HCT116 (cell line): ENCODE results near the gene TNRC6C. TPM values are rescaled to one million over a fixed set of nuclear protein-coding genes. Genes with fewer than 3 reads are reported as not detected.

Experiments
- ATAC-seq: fragments of 200-7000 bp; cut with Tn5 transposase; 2 replicates; pipeline ENCODE4 v1.9.1; 2020; ENCODE audit warnings: mild to moderate bottlenecking, moderate library complexity
- BruUV-seq: library from RNA; stranded (reverse); fragments of 400-500 nt; replicated peaks from 2 replicates; lab custom pipeline; 2021; lab: Mats Ljungman, UMichigan
- CTCF ChIA-PET: fragments of 300-600 bp; sonication (Branson Sonifier 250); formaldehyde crosslinking; loops from one replicate; lab custom pipeline; 2021; ENCODE audit warnings: antibody characterized with exemption; lab: Charles Lee
- POLR2A ChIA-PET: fragments of 300-600, 350-600 bp; sonication (Branson Sonifier 250); formaldehyde crosslinking; loops from one replicate; lab custom pipeline; 2021; ENCODE audit warnings: antibody characterized with exemption; lab: Charles Lee
- RAD21 ChIA-PET, 2 experiments: fragments of 300-600 bp; sonication (Branson Sonifier 250); formaldehyde crosslinking; loops; one replicate each; lab custom pipeline; 2023; ENCODE audit warnings: low total read pairs in 2 of 2; ENCODE audit not compliant: uncharacterized antibody in 2 of 2, unreplicated experiment in 2 of 2, low non-redundant PET in 1 of 2; lab: Charles Lee
- DNase-seq: peaks from one replicate; pipeline ENCODE4 v3.0.0-alpha.2; 2010; ENCODE audit warnings: low read depth, low spot score
- H2AFZ ChIP-seq: fragments of 200-600 bp; shearing (Covaris generic), sonication (generic); 2 replicates; pipeline ENCODE4 v1.6.1; 2017; ENCODE audit warnings: low read depth, mixed run types, mixed read lengths, antibody characterized with exemption, low read length; ENCODE audit not compliant: poor library complexity, severe bottlenecking
- H3K27ac ChIP-seq: 2 replicates; pipeline ENCODE4 v1.5.1; 2012; ENCODE audit warnings: low read depth, low read length
- H3K27me3 ChIP-seq: fragments of 200-600 bp; sonication (generic); 2 replicates; pipeline ENCODE4 v1.6.1; 2016; ENCODE audit warnings: mixed run types, low read length, mixed read lengths; ENCODE audit not compliant: insufficient read depth
- H3K36me3 ChIP-seq, 2 experiments: fragments of 200-500 bp in 1 of 2; fragments of 200-600 bp in 1 of 2; sonication (Bioruptor generic) in 1 of 2; sonication (generic) in 1 of 2; 2 replicates each; pipeline versions ENCODE4 v1.5.1 to v1.6.1; 2014 to 2016; ENCODE audit warnings: low read length in 2 of 2, inconsistent platforms in 1 of 2, mixed read lengths in 1 of 2, mixed run types in 1 of 2; ENCODE audit not compliant: insufficient read depth in 2 of 2, control insufficient read depth in 1 of 2
- H3K4me1 ChIP-seq, 2 experiments: fragments of 200-600 bp in 1 of 2; sonication (generic) in 1 of 2; 2 replicates each; pipeline versions ENCODE4 v1.5.1 to v1.6.1; 2012 to 2017; ENCODE audit warnings: low read length in 2 of 2, inconsistent platforms in 1 of 2, mild to moderate bottlenecking in 1 of 2, mixed read lengths in 1 of 2, mixed run types in 1 of 2, moderate library complexity in 1 of 2; ENCODE audit not compliant: insufficient read depth in 2 of 2, control insufficient read depth in 1 of 2
- H3K4me2 ChIP-seq: fragments of 200-600 bp; sonication (generic); 2 replicates; pipeline ENCODE4 v1.6.1; 2017; ENCODE audit warnings: mixed run types, low read length, mixed read lengths
- H3K4me3 ChIP-seq, 2 experiments: fragments of 200-600 bp in 1 of 2; sonication (generic) in 1 of 2; replicated peaks in 1 of 2; 2 replicates each; pipeline ENCODE4 v1.5.1; 2011 to 2016; ENCODE audit warnings: low read length in 2 of 2, control low read depth in 1 of 2, low read depth in 1 of 2, mild to moderate bottlenecking in 1 of 2, mixed read lengths in 1 of 2, mixed run types in 1 of 2
- H3K79me2 ChIP-seq: fragments of 200-600 bp; sonication (generic); 2 replicates; pipeline ENCODE4 v1.6.1; 2017; ENCODE audit warnings: mild to moderate bottlenecking, mixed run types, low read length, moderate library complexity, mixed read lengths; ENCODE audit not compliant: insufficient read depth
- H3K9ac ChIP-seq: fragments of 200-600 bp; sonication (generic); 2 replicates; pipeline ENCODE4 v1.6.1; 2016; ENCODE audit warnings: low read length, mixed read lengths
- H3K9me2 ChIP-seq: fragments of 200-600 bp; sonication (generic), shearing (Covaris generic); 2 replicates; pipeline ENCODE4 v1.6.1; 2017; ENCODE audit warnings: mixed run types, mild to moderate bottlenecking, moderate library complexity; ENCODE audit not compliant: insufficient read depth
- H3K9me3 ChIP-seq, 2 experiments: fragments of 200-500 bp in 1 of 2; fragments of 200-600 bp in 1 of 2; sonication (Bioruptor generic) in 1 of 2; sonication (generic) in 1 of 2; 2 replicates each; pipeline ENCODE4 v1.6.1; 2014 to 2017; ENCODE audit warnings: low read length in 2 of 2, mixed read lengths in 2 of 2, inconsistent platforms in 1 of 2, low read depth in 1 of 2, mild to moderate bottlenecking in 1 of 2, mixed run types in 1 of 2, moderate library complexity in 1 of 2; ENCODE audit not compliant: control insufficient read depth in 1 of 2, insufficient read depth in 1 of 2
- H4K20me1 ChIP-seq: fragments of 200-600 bp; sonication (generic), shearing (Covaris generic); 2 replicates; pipeline ENCODE4 v1.6.1; 2017; ENCODE audit warnings: mixed run types, mild to moderate bottlenecking, moderate library complexity; ENCODE audit not compliant: insufficient read depth
- CBX3 ChIP-seq: IDR thresholded peaks from 2 replicates; pipeline ENCODE4 v1.6.1; 2012; ENCODE audit warnings: low read depth
- CTCF ChIP-seq, 3 experiments: fragments of 200-600 bp in 1 of 3; sonication (generic) in 1 of 3; IDR thresholded peaks in 2 of 3; conservative IDR thresholded peaks in 1 of 3; 2 replicates each; pipeline ENCODE4 v1.5.1; 2012 to 2017; ENCODE audit warnings: low read depth in 2 of 3, low read length in 2 of 3, antibody characterized with exemption in 1 of 3, borderline replicate concordance in 1 of 3, control low read depth in 1 of 3, mild to moderate bottlenecking in 1 of 3, mixed read lengths in 1 of 3, mixed run types in 1 of 3, moderate library complexity in 1 of 3; ENCODE audit not compliant: insufficient read depth in 1 of 3
- EGR1 ChIP-seq: IDR thresholded peaks from 2 replicates; pipeline ENCODE4 v1.6.1; 2012; ENCODE audit warnings: low read depth
- ELF1 ChIP-seq: IDR thresholded peaks from 2 replicates; pipeline ENCODE4 v1.6.1; 2012; ENCODE audit warnings: low read depth, borderline replicate concordance
- EZH2phosphoT487 ChIP-seq: fragments of 200-600 bp; IDR thresholded peaks from 2 replicates; pipeline ENCODE4 v1.6.1; 2018; ENCODE audit warnings: antibody characterized with exemption, borderline replicate concordance
- FOSL1 ChIP-seq: IDR thresholded peaks from 2 replicates; pipeline ENCODE4 v1.6.1; 2012; ENCODE audit warnings: low read depth
- MAX ChIP-seq: IDR thresholded peaks from 2 replicates; pipeline ENCODE4 v1.6.1; 2012
- POLR2A ChIP-seq: IDR thresholded peaks from 2 replicates; pipeline ENCODE4 v1.7.0; 2011; ENCODE audit warnings: borderline replicate concordance; ENCODE audit not compliant: insufficient read depth, insufficient read length; ENCODE audit errors: extremely low read depth
- REST ChIP-seq: IDR thresholded peaks from 2 replicates; pipeline ENCODE4 v1.6.1; 2012; ENCODE audit warnings: low read depth
- ZBTB33 ChIP-seq: IDR thresholded peaks from 2 replicates; pipeline ENCODE4 v1.6.1; 2011; ENCODE audit warnings: mild to moderate bottlenecking, low read length, moderate library complexity; ENCODE audit not compliant: insufficient replicate concordance; ENCODE audit errors: extremely low read depth
- ZFX ChIP-seq: fragments of 450-650 bp; IDR thresholded peaks from 2 replicates; pipeline ENCODE4 v1.6.1; 2017
- intact Hi-C: fragments of 100-400 bp; cut with micrococcal nuclease; formaldehyde crosslinking; loops from 2 replicates; pipeline ENCODE4 v1.10.0; 2022
- total RNA-seq: library from RNA; stranded (reverse); gene quantifications from one replicate; pipeline ENCODE4 v1.2.1, GENCODE V29; 2021; ENCODE audit not compliant: unreplicated experiment

Gene TNRC6C
- total RNA-seq, 1 experiment from 2014 or later, result 23.4 TPM

- Histone ChIP-seq H3K9me3 (no peaks in the 10 kb centered on the region), H4K20me1 (no peaks in the 10 kb centered on the region), H3K36me3 (peaks cover 5 to 27% of the 10 kb centered on the region in 2 experiments; a peak in 3 of 4 replicates), H3K4me2 (no peak overlapping the region), H2AFZ (no peak overlapping the region), H3K9me2 (no peaks in the 10 kb centered on the region), H3K4me3 (no peak overlapping the region), H3K79me2 (no peaks in the 10 kb centered on the region), H3K9ac (no peak overlapping the region), H3K27ac (no peak overlapping the region), H3K27me3 (no peaks in the 10 kb centered on the region), H3K4me1 (no peaks in the 10 kb centered on the region)
- CTCF ChIA-PET, result interaction anchor here (1.0 kb wide), 1 partner anchor 472 kb away, joined by 3 read pairs; no protein-coding TSS in a partner anchor
- ATAC-seq, result no peak
- BruUV-seq, result no TSS peak
- intact Hi-C loops, result no loop called here
- TF ChIP-seq POLR2A (no peak), MAX (no peak)
- POLR2A ChIA-PET, result no interaction called here
- DNase-seq, result no peak
- RAD21 ChIA-PET, result no interaction called here
These were observed 162.0 kb downstream of the TNRC6C start for GRCh38 chr17:78120537-78120936.

GRCh38 chr17:78120971-78121800, 162.7 kb downstream of the TNRC6C start:
- H3K9ac ChIP-seq, result no peak overlapping the region
- no peak overlapping the region for H2AFZ ChIP-seq
- H3K4me2 ChIP-seq, result no peak overlapping the region
- RAD21 ChIA-PET, result no interaction called here
- H3K4me1 ChIP-seq, result no peaks in the 10 kb centered on the region
- POLR2A ChIA-PET, result no interaction called here
- no peak overlapping the region for H3K4me3 ChIP-seq
- H3K9me2 ChIP-seq, result no peaks in the 10 kb centered on the region
- no peak for DNase-seq
- H3K27me3 ChIP-seq, result no peaks in the 10 kb centered on the region
- intact Hi-C loops, result no loop called here
- no peaks in the 10 kb centered on the region; the same call in 1 of the 2 replicates for H3K79me2 ChIP-seq
- no peaks in the 10 kb centered on the region for H4K20me1 ChIP-seq
- no TSS peak for BruUV-seq
- ATAC-seq, result no peak
- peaks cover 5 to 27% of the 10 kb centered on the region in 2 experiments; a peak in 3 of 4 replicates for H3K36me3 ChIP-seq
- no peaks in the 10 kb centered on the region for H3K9me3 ChIP-seq
- H3K27ac ChIP-seq, result no peak overlapping the region
- CTCF ChIA-PET, result no interaction called here
- TF ChIP-seq ZFX, result no peak
- TF ChIP-seq EZH2phosphoT487, result no peak
- TF ChIP-seq REST, result no peak
- TF ChIP-seq CBX3, result no peak
- no peak for TF ChIP-seq ELF1
- TF ChIP-seq EGR1, result no peak
- no peak for TF ChIP-seq FOSL1
- TF ChIP-seq CTCF (IDR thresholded peaks at IDR 0.05 in 2 of 3, conservative IDR thresholded peaks at IDR 0.05 in 1 of 3; ENCODE audit: borderline replicate concordance in 1 of 3, insufficient read depth in 1 of 3, low read depth in 2 of 3, low read length in 2 of 3), result no peak
- TF ChIP-seq ZBTB33, result no peak
